A673 (cell line): ENCODE data around the gene HTR3A.

Experiments
- EZH2 ChIP-seq: fragments of 200-600 bp; sonication (generic); IDR thresholded peaks from 2 replicates; pipeline ENCODE4 v1.6.1; 2017; ENCODE audit warnings: borderline replicate concordance, low read depth, mild to moderate bottlenecking, mixed read lengths, antibody characterized with exemption, low read length; ENCODE audit not compliant: poor library complexity, severe bottlenecking
- TF ChIP-seq, protein P1 (sequence below): fragments of 300-800, 200-600 bp; sonication (generic); conservative IDR thresholded peaks from 2 replicates; pipeline ENCODE4 v1.5.1; 2017; ENCODE audit warnings: low read depth, mild to moderate bottlenecking, antibody characterized with exemption, low read length, moderate library complexity, mixed read lengths

DNA sequence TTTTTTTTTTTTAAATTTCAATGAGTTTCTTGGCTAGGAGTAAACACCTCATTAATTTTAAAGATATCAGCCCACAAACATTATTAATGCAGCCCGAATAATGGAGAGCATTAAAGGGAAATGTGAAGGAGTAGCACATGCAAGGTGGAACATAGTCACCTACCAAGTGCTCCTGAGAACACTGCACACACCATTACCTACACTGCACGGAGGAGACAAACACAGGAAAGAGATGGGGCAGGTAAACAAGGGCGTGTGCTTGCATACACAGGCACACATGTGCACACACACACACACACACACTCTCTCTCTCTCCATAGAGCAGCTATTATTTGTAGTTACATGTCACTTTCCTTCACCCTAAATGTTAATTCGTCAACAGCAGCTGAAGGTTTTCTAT is 40.1 kb upstream of the HTR3A start:
- TF ChIP-seq, protein P1, sequence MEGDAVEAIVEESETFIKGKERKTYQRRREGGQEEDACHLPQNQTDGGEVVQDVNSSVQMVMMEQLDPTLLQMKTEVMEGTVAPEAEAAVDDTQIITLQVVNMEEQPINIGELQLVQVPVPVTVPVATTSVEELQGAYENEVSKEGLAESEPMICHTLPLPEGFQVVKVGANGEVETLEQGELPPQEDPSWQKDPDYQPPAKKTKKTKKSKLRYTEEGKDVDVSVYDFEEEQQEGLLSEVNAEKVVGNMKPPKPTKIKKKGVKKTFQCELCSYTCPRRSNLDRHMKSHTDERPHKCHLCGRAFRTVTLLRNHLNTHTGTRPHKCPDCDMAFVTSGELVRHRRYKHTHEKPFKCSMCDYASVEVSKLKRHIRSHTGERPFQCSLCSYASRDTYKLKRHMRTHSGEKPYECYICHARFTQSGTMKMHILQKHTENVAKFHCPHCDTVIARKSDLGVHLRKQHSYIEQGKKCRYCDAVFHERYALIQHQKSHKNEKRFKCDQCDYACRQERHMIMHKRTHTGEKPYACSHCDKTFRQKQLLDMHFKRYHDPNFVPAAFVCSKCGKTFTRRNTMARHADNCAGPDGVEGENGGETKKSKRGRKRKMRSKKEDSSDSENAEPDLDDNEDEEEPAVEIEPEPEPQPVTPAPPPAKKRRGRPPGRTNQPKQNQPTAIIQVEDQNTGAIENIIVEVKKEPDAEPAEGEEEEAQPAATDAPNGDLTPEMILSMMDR, result no peak
- no peak for TF ChIP-seq EZH2
